Measurements from ENCODE around the gene LSM2. TPM values are rescaled to one million over a fixed set of nuclear protein-coding genes. Genes with fewer than 3 reads are reported as not detected.

Gene LSM2
- total and polyA plus RNA-seq, 12 donors, result 17.5 to 52.0 (median 23.0) TPM

- 0 to 1% methylated on average over 59 of the region's 59 CpGs for WGBS, 2 donors
- H3K27ac ChIP-seq, result peak overlapping the region; percentile 89 to 98 (median 96)
- intact Hi-C loops (cut with DNase I), result loop anchor here (2.0 to 10.0 kb wide), 16 partner anchors 28 to 290 kb away; partner anchors contain the start of genes LY6G5C (in 7 of the 10), VWA7 (in 4 of the 10), CLIC1 (in 3 of the 10) and DDAH2 (in 3 of the 10)
- ATAC-seq, result peak; percentile 87 to 95 (median 93)
- no peak for TF ChIP-seq CTCF (IDR thresholded peaks at IDR 0.05)
- DNase-seq, result peak; percentile 90
- peaks cover 0 to 37% (median 29%) of the 10 kb centered on the region in 9 donors for H3K36me3 ChIP-seq
- peak overlapping the region; percentile 84 to 100 (median 93) for H3K4me3 ChIP-seq
- H3K9me3 ChIP-seq, result no peaks in the 10 kb centered on the region
- no peaks in the 10 kb centered on the region for H3K27me3 ChIP-seq
- H3K4me1 ChIP-seq, result peaks cover 27 to 79% (median 62%) of the 10 kb centered on the region in 9 donors
Measured at GRCh38 chr6:31834367-31835250, 27.8 kb upstream of the LSM2 start.

- ATAC-seq (no peak), DNase-seq (no peak)
- Histone ChIP-seq H3K4me1 (peaks cover 14 to 57% (median 38%) of the 10 kb centered on the region in 9 donors), H3K4me3 (peak overlapping the region in 9 of 10 donors; percentile 46 to 77 (median 68)), H3K27ac (peak overlapping the region in 5 of 10 donors; percentile 9 to 98 (median 84)), H3K36me3 (peaks cover 0 to 6% (median 0%) of the 10 kb centered on the region in 9 donors), H3K9me3 (no peaks in the 10 kb centered on the region), H3K27me3 (no peaks in the 10 kb centered on the region)
- intact Hi-C loops (cut with DNase I), result loop anchor here (2.0 to 10.0 kb wide), 13 partner anchors 34 to 287 kb away; partner anchors contain the start of genes LY6G5C (in 6 of the 10), CLIC1 (in 3 of the 10), DDAH2 (in 3 of the 10) and VWA7 (in 3 of the 10)
- WGBS, 2 donors, result 88 to 90% methylated on average over 15 of the region's 15 CpGs
- no peak for TF ChIP-seq CTCF (IDR thresholded peaks at IDR 0.05)
Measured at GRCh38 chr6:31831350-31832215, 24.8 kb upstream of the LSM2 start.

DNA sequence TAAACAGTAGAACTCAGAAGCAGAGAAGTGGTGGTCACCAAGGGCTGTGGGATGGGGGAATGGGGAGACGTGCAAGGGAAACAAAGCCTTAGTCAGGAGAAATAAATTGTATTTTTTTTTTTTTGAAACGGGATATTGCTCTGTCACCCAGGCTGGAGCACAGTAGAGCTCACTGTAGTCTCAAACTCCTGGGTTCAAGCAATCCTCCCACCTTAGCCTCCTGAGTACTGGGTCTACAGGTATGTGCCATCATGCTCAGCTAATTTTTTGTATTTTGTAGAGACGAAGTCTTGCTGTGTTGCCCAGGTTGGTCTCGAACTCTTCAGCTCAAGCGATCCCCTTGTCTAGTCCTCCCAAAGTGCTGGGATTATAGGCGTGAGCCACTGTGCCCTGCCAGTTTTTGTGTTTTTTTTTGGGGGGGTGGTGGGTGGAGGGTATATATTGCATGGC, 24.1 kb upstream of the LSM2 start:
- peaks cover 0 to under 1% (median 0%) of the 10 kb centered on the region in 9 donors for H3K36me3 ChIP-seq
- 48 to 61% methylated on average over 6 of the region's 6 CpGs for WGBS, 2 donors
- no peak for ATAC-seq
- TF ChIP-seq CTCF (IDR thresholded peaks at IDR 0.05), result no peak
- no peak for DNase-seq
- no peaks in the 10 kb centered on the region for H3K9me3 ChIP-seq
- H3K4me1 ChIP-seq, result peaks cover 13 to 57% (median 38%) of the 10 kb centered on the region in 9 donors
- intact Hi-C loops (cut with DNase I), result loop anchor here (1.0 to 10.0 kb wide), 14 partner anchors 34 to 286 kb away; partner anchors contain the start of genes LY6G5C (in 6 of the 10), CLIC1 (in 3 of the 10), DDAH2 (in 3 of the 10) and VWA7 (in 3 of the 10)
- peak overlapping the region; percentile 46 to 77 (median 68) for H3K4me3 ChIP-seq
- H3K27ac ChIP-seq, result peak overlapping the region in 9 of 10 donors; percentile 9 to 98 (median 69)
- H3K27me3 ChIP-seq, result no peaks in the 10 kb centered on the region

All from heart right ventricle (tissue), 16 donors.